ENCODE data around the gene GPX4. TPM values are rescaled to one million over a fixed set of nuclear protein-coding genes. Genes with fewer than 3 reads are reported as not detected.
"Not testable (repeated sequence)": the region's sequence is repeated elsewhere in the genome, so short reads cannot be mapped to it uniquely, and the experiment has no call there.

The GPX4 gene
- total RNA-seq, 1 experiment from 2014 or later, result 251 TPM

DNA sequence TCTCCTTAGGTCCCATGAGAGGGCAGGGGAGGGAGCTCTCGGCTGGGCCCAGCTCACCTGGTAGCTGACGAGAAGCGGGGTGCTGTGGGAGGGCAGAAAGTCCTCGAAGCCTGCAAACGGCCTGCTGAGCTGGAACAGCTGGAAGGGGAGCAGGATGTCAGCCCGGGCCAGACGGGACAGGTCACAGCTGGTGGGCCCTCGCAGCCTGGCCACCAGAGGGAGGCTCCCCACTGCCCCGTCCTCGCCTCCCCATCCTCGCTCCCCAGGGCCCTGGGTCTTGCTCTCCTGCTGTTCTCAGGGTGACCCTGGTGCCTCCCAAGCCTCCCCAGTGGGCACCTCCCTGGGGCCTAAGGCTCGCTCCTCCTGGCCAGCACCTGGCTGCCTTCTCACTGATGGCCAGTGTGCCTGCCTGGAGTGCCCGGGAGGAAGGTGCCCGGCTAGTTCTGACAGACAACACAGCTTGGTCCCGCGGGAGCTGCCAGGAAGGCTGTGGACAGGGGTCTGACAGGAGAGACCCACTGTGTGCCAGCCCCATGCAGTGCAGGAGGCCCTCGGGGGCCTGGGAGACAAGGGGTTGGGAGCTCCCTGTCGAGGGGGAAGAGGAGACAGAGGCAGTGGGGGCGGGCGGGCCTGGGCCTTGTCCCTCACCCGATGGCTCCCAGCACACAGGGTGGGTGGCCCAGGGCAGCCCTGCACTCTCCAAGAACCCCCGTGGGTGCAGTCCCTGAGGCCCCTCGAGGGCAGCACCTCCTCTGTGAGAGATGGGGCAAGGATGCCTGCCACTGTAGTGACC lies 20.3 kb downstream of the GPX4 start:
- no TSS peak for BruUV-seq (replicated peaks)
- CTCF ChIA-PET, result interaction anchor here (0.6 to 0.8 kb wide), 2 partner anchors 57 to 1242 kb away, joined by 5 read pairs; no protein-coding TSS in a partner anchor
- H3K9me3 Mint-ChIP-seq (ENCODE audit: low read depth, unreplicated experiment), result no peaks in the 10 kb centered on the region
- no peaks in the 10 kb centered on the region for H3K27me3 Mint-ChIP-seq (ENCODE audit: unreplicated experiment)
- no peak for DNase-seq
- H3K36me3 Mint-ChIP-seq (ENCODE audit: insufficient read depth, unreplicated experiment), result peaks cover 63% of the 10 kb centered on the region
- no peak overlapping the region for H3K4me3 Mint-ChIP-seq (ENCODE audit: low read depth, unreplicated experiment)
- no peaks in the 10 kb centered on the region for H3K4me1 Mint-ChIP-seq (ENCODE audit: low read depth, unreplicated experiment)
- intact Hi-C loops (cut with micrococcal nuclease; ENCODE audit: unreplicated experiment), result no loop called here
- H3K27ac Mint-ChIP-seq (ENCODE audit: unreplicated experiment), result no peak overlapping the region
- TF ChIP-seq, protein P1, sequence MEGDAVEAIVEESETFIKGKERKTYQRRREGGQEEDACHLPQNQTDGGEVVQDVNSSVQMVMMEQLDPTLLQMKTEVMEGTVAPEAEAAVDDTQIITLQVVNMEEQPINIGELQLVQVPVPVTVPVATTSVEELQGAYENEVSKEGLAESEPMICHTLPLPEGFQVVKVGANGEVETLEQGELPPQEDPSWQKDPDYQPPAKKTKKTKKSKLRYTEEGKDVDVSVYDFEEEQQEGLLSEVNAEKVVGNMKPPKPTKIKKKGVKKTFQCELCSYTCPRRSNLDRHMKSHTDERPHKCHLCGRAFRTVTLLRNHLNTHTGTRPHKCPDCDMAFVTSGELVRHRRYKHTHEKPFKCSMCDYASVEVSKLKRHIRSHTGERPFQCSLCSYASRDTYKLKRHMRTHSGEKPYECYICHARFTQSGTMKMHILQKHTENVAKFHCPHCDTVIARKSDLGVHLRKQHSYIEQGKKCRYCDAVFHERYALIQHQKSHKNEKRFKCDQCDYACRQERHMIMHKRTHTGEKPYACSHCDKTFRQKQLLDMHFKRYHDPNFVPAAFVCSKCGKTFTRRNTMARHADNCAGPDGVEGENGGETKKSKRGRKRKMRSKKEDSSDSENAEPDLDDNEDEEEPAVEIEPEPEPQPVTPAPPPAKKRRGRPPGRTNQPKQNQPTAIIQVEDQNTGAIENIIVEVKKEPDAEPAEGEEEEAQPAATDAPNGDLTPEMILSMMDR (IDR thresholded peaks at IDR 0.05; ENCODE audit: unreplicated experiment), result no peak

DNA sequence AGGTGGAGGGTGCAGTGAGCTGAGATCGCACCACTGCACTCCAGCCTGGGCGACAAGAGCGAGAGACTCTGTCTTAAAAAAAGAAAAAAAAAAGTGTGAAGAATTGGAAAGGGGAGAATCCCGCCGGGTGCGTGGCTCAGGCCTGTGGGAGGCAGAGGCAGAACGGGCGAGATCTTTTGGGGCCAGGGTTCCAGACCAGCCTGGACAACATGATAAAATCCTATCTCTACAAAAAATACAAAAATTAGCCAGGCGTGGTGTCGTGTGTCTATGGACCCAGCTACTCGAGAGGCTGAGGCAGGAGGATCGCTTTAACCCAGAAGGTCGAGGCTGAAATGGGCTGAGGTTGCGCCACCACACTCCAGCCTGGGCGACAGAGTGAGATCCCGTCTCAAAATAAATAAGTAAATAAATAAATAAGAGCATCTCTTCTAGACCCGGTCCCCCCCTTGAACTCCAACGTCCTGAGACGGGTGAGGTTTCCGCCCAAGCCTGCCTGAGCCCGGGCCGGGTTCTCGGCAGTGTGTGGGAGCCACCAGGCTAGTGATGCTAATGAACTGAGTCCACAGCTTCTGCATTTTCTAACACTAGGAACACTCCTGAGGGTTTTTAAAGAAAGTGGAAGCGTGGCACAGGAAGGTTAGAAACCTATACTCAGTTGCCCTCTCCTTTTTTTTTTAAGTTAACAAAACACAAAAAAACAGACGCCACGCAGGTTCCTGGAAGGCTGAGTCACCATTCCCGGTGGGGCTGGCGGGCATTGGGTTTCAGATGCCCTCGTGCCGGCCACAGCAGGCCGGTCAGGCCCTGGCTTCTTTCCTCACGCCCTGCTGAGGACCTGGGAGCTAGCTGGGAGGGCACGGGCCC lies 22.0 kb downstream of the GPX4 start:
- DNase-seq, result no peak
- no peaks in the 10 kb centered on the region for H3K9me3 Mint-ChIP-seq (ENCODE audit: low read depth, unreplicated experiment)
- H3K27ac Mint-ChIP-seq (ENCODE audit: unreplicated experiment), result no peak overlapping the region
- CTCF ChIA-PET, result no interaction called here
- no peaks in the 10 kb centered on the region for H3K4me1 Mint-ChIP-seq (ENCODE audit: low read depth, unreplicated experiment)
- no peak overlapping the region for H3K4me3 Mint-ChIP-seq (ENCODE audit: low read depth, unreplicated experiment)
- intact Hi-C loops (cut with micrococcal nuclease; ENCODE audit: unreplicated experiment), result no loop called here
- H3K27me3 Mint-ChIP-seq (ENCODE audit: unreplicated experiment), result no peaks in the 10 kb centered on the region
- no TSS peak for BruUV-seq (replicated peaks)
- H3K36me3 Mint-ChIP-seq (ENCODE audit: insufficient read depth, unreplicated experiment), result peaks cover 61% of the 10 kb centered on the region
- TF ChIP-seq, protein P1 (IDR thresholded peaks at IDR 0.05; ENCODE audit: unreplicated experiment), result no peak

DNA sequence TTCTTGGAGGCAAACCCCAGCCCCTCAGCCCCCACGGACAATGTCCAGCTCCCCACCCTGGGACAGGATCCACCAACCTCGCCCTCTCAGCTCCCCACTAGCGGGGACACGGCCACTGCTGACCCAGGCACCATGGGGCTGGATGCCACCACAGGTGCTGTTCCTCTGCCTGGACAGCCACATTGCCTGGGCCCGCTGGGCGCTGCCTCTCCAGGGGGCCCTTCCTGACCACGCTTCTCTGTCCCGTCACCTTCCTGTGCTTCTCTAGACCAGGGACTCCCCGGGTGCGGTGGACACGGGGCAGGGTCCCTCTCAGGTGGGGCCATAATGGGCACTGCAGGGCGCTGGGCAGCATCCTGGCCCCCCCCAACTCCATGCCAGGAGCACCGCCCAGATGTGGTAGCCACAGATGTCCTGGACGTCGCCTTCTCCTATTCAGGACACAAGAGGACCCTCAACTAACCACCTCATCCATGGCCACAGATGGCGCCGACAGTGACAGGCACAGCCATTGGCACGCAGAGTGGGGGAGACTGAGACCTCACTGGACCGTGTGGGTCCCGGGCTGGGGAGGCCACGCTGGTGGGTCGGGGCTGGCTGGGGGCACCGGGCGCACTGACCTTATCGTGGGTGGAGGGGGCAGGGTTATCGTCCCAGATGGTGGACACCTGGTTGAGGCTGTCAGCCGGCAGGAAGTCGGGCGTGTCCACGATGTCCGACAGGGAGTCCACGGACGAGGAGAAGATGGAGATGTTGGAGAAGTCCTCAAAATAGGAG lies 23.4 kb downstream of the GPX4 start:
- DNase-seq, result no peak
- no TSS peak for BruUV-seq (replicated peaks)
- intact Hi-C loops (cut with micrococcal nuclease; ENCODE audit: unreplicated experiment), result no loop called here
- Mint-ChIP-seq H3K9me3 (ENCODE audit: low read depth, unreplicated experiment) (no peaks in the 10 kb centered on the region), H3K4me1 (ENCODE audit: low read depth, unreplicated experiment) (no peaks in the 10 kb centered on the region), H3K4me3 (ENCODE audit: low read depth, unreplicated experiment) (no peak overlapping the region), H3K27ac (ENCODE audit: unreplicated experiment) (no peak overlapping the region), H3K27me3 (ENCODE audit: unreplicated experiment) (no peaks in the 10 kb centered on the region), H3K36me3 (ENCODE audit: insufficient read depth, unreplicated experiment) (peaks cover 64% of the 10 kb centered on the region)
- TF ChIP-seq, protein P1 (IDR thresholded peaks at IDR 0.05; ENCODE audit: unreplicated experiment), result no peak
- CTCF ChIA-PET, result no interaction called here

DNA sequence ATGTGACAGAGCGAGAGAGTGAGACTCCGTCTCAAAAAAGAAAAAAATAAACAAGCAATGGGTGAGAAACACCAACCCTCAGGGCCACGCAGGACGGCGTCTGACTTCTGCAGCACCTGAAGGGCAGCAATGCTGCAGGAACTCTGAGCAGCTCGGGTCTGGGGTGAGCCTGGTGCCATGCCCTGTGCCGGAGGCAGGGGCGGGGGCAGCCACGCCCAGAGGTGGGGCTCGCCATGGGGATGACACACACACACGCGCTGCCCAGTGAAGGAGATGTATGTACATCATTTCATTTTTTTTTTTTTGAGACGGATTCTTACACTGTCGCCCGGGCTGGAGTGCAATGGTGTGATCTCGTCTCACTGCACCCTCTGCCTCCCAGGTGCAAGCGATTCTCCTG lies 24.3 kb downstream of the GPX4 start:
- no peaks in the 10 kb centered on the region for H3K4me1 Mint-ChIP-seq (ENCODE audit: low read depth, unreplicated experiment)
- intact Hi-C loops (cut with micrococcal nuclease; ENCODE audit: unreplicated experiment), result no loop called here
- CTCF ChIA-PET, result no interaction called here
- TF ChIP-seq, protein P1 (IDR thresholded peaks at IDR 0.05; ENCODE audit: unreplicated experiment), result no peak
- no peak overlapping the region for H3K4me3 Mint-ChIP-seq (ENCODE audit: low read depth, unreplicated experiment)
- DNase-seq, result no peak
- H3K27me3 Mint-ChIP-seq (ENCODE audit: unreplicated experiment), result no peaks in the 10 kb centered on the region
- H3K36me3 Mint-ChIP-seq (ENCODE audit: insufficient read depth, unreplicated experiment), result peaks cover 61% of the 10 kb centered on the region
- H3K9me3 Mint-ChIP-seq (ENCODE audit: low read depth, unreplicated experiment), result no peaks in the 10 kb centered on the region
- no TSS peak for BruUV-seq (replicated peaks)
- no peak overlapping the region for H3K27ac Mint-ChIP-seq (ENCODE audit: unreplicated experiment)

DNA sequence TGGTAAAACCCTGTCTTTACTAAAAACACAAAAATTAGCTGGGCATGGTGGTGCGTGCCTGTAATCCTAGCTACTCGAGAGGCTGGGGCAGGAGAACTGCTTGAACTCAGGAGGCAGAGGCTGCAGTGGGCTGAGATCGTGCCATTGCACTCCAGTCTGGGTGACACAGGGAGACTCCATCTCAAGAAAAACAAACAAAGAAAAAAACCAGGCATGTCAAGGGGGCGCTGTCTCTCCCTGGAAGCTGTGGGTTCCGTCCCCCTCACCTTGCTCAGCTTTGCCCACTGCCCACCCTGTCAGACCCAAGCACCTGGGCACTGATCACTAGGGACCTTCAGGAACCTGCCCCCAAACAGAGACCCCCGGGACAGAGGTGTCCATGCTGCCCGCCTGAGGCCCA lies 25.3 kb downstream of the GPX4 start:
- H3K27me3 Mint-ChIP-seq (ENCODE audit: unreplicated experiment); H3K4me3 Mint-ChIP-seq (ENCODE audit: low read depth, unreplicated experiment); CTCF ChIA-PET; H3K9me3 Mint-ChIP-seq (ENCODE audit: low read depth, unreplicated experiment); H3K4me1 Mint-ChIP-seq (ENCODE audit: low read depth, unreplicated experiment); DNase-seq; intact Hi-C loops (cut with micrococcal nuclease; ENCODE audit: unreplicated experiment); BruUV-seq (replicated peaks); H3K27ac Mint-ChIP-seq (ENCODE audit: unreplicated experiment): not testable (repeated sequence)
- H3K36me3 Mint-ChIP-seq (ENCODE audit: insufficient read depth, unreplicated experiment), result peaks cover 58% of the 10 kb centered on the region
